ENCODE data around the gene PTPRU.

PTPRU gene

DNA sequence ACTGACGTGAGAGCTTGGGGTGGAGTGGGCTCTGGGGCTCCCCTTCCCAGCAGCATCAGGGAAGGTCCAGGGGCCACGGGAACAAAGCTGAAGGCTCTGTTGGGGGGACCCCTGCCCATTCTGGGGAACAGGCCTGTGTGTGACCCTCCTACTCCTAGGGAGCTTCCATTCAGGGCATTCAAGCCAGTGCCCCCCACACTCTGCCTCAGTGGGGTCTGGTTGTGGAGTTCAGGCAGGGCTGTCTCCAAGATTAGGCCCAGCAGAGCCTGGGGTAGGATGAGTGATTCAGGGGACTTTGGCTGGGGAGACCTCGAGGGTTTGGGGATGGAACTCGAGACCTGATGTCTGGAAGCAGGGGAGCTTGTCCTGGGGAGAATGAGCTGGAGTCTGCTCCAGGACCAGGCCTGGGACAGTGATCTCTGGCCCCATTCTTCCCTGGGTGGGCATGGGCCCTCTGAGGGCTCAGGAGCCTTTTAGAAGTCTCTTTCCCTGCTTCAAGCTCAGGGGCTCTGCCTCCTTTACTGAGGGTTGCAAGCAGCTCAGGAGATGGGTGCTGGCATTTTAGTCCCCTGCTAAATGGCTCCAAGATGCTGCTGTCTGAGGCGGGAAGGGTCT is 81.7 kb downstream of the PTPRU start:
- DNase-seq = no peak
- ATAC-seq = no peak

DNA sequence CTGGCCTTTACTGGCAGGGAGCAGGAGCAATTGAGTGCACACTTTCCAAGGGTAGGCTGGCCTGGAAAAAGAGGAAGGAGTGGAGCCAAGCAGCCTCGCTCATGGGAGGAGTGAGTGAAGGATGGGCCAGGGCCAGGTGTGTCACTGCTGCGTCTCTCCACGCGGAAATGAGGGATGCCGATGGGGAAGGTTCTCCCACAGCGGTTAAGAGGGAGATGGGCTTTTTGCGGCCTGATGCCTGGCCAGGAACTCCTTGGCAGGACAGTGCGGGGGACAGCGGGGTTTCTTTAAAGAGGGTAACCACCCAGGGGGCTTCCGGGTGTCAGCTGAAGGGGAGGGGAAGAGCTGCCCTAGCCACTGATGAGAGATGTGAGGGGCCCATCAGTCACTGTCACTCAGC is 82.4 kb downstream of the PTPRU start:
- no peak for DNase-seq
- ATAC-seq = no peak

DNA sequence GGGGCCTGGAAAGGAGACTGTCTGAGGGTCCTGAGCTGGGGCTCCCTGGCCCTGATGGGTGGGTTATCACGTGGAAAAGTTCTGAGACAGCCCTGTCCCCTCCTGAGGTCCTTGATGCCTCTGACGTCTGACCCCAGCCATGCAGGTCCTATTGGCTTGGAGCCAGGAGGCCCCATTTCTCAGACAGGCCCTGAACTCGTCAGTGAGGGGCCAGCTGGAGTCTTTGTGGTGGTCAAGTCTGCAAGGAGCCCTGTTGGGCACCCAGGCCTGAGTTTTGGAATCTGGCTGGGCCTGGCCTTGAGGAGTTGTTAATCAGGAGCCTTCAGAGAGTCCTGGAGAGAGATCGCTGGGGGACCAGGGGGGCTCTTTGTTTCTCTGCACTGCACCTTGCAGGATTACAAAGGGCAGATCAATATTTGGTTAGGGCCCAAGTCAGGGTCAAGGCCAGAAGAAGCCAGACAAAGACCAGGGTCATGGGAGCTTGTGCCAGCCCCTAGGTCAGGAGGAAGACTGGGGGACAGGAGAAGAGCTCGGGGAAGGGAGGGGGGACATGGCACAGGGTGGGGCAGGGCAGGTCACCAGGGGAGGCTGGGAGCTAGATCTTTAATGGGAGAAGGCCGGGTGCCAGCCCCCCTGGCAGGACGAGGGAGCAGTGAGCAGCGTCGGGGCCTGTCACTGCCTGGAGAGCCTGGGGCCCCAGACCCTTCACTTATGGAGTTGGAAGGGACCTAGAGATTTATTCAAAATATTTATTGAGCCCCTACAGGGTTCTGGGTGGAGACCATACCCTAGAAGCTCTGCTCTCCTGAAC is 83.2 kb downstream of the PTPRU start:
- DNase-seq = no peak
- ATAC-seq = no peak

DNA sequence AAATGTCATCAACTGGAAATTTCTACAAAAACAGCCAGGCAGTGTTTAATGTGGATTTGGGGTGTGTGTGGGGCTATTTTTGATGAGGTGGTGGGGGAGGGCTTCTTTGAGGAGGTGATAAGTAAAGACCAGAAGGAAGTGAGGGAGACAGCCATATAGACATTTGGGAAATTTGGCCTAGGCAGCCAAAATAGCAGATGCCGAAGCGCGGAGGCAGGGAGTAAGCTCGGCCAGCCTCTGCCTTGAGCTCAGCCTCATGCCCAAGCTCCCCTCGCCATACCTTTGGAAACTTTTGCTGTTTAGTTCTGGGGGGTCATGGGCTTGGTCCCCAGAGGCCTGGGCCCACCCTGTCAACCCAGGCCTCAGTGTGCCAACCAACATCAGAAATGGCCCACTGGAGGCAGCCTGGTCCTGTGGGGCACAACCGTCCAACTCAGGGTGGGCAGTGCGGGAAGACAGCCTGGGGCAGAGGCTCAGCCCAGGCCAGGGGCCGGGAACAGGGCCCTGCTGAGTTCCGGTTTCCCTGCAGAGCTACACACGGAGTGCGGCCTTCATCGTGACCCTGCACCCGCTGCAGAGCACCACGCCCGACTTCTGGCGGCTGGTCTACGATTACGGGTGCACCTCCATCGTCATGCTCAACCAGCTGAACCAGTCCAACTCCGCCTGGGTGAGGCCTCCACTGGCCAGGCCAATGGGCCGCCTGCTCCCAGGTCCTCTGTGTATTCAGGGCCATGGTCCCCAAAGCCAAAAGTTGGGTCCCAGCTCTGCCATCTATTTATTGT is 84.0 kb downstream of the PTPRU start:
- DNase-seq = no peak
- ATAC-seq = no peak

DNA sequence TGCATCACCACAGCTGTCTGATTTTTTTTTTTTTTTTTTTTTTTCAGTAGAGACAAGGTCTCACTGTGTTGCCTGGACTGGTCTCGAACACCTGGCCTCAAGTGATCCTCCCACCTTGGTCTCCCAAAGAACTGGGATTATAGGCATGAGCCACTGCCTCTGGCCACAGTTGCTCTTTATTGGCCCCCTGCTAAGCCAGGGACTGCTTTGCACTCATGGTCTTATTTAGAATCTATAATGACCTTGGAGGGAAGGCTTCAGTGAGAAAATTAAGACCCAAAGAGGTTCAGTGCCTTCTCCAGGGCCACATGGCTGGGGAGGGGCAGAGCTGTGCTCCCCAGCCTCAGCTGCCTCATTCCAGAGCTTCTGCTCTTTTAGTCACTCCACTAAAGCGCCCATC is 84.9 kb downstream of the PTPRU start:
- DNase-seq (no peak), ATAC-seq (no peak)

DNA sequence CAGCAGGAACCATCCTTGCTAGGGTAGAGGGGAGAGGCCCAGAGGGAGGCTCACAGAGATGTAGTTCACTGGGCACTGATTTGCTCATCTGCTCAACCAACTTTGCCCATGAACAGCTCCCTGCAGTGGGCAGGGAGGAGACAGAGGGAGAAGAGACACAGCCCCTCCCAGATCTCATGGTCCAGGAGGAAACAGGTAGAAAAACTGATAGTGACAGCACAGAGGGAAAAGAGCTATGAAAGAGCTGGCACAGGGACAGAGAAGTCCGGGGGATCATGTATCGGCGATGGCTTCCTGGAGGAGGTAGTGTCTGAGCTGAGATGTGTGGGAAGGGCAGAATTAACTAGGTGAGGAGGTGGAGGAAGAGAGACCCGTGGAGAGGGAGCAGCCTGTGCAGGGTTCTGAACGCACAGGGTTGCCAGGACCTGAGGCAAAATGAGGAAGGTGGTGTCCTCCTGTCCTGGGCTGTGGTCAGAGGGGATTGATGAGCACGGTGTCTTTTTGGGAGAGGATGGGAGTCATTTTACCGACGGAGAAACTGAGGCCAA is 85.9 kb downstream of the PTPRU start:
- no peak for DNase-seq
- ATAC-seq = no peak

DNA sequence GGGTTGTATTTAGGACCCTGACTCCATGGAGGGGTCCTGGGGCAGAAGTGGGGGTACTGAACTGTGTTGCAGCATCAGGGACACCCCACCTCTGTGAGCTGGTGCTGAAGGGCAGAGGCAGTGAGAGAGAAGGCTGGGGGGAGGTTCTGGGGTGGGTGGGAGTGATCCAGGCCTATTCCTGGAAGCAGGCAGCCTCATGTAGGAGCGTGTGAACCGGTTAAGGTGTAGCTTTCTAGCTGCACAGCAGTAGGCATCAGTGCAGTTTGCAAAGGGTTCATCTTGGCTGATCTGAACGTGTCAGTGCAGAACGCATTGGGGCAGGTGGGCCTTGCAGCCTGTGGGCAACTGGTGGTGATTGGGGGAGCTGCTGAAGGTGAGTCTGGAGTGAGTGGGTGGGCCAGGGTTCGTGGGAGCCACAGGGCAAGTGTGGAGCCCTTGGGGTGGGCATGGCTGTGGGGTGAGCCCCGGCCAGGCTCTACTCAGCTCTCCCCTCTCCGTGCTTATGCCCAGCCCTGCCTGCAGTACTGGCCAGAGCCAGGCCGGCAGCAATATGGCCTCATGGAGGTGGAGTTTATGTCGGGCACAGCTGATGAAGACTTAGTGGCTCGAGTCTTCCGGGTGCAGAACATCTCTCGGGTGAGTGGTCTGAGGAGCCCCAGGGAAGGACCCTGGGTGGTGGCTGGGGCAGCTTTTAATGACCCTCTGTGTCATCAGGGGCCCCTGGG is 86.7 kb downstream of the PTPRU start:
- DNase-seq = no peak
- no peak for ATAC-seq

DNA sequence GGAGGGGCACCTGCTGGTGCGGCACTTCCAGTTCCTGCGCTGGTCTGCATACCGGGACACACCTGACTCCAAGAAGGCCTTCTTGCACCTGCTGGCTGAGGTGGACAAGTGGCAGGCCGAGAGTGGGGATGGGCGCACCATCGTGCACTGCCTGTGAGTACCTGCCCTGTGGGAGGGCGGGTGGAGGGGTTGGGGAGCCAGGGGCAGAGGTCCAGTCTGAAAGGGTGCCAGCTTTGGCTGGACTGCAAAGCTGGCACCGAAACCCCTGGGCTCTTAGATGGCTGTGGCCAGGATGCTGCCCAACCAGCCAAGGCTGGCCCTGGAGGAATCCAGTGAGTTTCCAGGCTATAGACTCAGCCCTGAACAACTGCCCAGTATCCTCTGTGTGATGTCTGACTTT is 87.3 kb downstream of the PTPRU start:
- no peak for DNase-seq

DNA sequence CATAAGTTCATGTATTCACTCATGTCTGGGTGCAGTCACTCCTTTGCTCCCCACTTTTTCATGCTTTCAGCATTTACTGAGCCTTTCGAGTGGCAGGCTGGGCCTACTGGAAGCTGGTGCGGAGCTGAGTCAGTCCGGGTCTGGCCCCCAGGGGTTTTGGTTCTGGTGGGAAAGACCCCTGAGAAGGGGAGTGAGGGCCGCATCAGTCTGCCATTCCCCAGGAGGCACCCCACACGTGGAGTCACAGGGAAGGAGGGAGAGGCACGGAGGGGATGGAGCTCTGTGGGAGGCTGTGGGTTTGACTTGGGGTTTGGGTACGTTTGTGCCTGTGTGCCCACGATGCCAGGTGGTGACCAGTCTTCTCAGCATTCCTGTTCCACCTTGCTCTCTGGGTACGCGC is 87.9 kb downstream of the PTPRU start:
- no peak for DNase-seq

More for the DNA sequence above, 87.3 kb downstream of the PTPRU start:
- no peak for ATAC-seq

DNA sequence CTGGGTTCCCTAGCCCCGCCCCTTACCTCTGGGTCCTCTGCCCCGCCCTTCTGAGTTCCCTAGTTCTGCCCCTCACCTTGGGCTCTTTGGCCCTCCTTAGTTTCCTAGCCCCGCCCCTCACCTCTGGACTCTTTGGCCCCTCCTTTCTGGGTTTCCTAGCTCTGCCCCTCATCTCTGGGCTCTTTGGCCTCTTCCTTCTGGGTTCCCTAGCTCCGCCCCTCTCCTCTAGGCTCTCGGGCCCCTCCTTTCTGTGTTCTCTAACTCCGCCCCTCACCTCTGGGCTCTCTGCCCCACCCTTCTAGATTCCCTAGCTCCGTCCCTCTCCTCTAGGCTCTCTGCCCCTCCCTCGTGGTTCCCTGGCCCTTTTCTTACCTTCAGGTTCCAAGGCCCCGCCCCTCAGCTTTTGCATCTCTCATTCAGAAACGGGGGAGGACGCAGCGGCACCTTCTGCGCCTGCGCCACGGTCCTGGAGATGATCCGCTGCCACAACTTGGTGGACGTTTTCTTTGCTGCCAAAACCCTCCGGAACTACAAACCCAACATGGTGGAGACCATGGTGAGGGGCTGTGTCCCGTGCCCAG is 88.5 kb downstream of the PTPRU start:
- ATAC-seq (no peak), DNase-seq (no peak)

More for the DNA sequence above, 87.9 kb downstream of the PTPRU start:
- ATAC-seq = no peak

DNA sequence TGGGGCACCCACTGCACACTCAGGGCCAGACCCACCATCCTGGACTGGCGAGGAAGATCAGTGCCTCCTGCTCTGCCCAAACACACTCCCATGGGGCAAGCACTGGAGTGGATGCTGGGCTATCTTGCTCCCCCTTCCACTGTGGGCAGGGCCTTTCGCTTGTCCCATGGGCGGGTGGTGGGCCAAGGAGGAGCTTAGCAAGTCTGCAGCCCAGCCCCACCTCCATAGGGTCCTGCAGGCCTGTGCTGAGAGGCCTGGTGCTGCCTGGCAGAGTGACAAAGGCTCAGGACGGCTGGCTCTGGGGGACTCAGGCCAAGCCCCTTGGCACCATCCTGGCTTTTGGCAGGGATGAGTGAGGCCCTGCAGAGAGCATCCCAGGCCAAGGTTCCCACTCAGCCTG is 89.4 kb downstream of the PTPRU start:
- ATAC-seq (no peak), DNase-seq (no peak)

DNA sequence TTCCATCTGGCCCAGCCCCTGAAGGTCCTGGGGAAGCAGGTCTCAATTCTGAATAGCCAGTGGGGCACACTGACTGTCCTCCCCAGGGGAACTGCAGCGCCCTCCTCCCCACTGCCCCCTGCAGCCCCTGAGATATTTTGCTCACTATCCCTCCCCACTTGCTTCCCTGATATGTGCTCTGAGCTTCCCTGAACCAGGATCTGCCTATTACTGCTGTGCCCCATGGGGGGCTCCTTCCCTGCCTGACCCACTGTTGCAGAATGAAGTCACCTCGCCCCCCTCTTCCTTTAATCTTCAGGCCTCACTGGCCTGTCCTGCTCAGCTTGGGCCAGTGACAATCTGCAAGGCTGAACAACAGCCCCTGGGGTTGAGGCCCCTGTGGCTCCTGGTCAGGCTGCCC is 89.8 kb downstream of the PTPRU start:
- ATAC-seq = no peak
- DNase-seq = no peak

DNA sequence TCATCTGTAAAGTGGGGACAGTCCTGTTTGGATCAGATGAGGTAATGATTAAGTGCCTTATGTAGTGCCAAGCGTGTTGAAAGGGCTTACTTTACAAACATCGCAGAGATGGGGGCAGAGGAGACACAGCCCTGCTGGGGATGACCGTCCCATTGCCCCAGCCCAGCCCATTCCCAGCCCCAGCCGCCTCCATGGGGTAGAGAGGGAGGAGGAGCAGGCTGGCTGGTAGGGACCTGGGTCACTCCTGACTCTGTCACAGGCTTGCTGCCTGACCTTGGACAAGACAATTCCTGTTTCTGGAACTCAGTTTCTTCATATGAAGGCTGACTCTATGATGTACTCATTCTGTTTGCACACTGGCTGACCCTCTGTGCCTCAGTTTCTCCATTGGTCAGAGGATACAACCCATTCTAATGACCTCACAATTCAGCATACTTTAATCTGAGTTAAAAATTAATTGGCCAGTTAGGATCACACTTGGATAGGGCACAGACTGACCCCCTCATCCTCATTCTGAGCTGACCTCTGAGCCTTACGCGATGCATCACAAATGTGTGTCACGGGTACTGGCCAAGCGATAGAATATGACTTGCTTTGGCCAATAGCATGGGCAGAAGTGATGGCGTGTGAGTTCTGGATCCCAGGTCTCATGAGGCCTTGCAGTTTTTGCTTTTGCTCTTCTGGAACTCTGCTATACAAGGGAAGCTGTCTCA is 91.1 kb downstream of the PTPRU start:
- DNase-seq (no peak), ATAC-seq (no peak)

DNA sequence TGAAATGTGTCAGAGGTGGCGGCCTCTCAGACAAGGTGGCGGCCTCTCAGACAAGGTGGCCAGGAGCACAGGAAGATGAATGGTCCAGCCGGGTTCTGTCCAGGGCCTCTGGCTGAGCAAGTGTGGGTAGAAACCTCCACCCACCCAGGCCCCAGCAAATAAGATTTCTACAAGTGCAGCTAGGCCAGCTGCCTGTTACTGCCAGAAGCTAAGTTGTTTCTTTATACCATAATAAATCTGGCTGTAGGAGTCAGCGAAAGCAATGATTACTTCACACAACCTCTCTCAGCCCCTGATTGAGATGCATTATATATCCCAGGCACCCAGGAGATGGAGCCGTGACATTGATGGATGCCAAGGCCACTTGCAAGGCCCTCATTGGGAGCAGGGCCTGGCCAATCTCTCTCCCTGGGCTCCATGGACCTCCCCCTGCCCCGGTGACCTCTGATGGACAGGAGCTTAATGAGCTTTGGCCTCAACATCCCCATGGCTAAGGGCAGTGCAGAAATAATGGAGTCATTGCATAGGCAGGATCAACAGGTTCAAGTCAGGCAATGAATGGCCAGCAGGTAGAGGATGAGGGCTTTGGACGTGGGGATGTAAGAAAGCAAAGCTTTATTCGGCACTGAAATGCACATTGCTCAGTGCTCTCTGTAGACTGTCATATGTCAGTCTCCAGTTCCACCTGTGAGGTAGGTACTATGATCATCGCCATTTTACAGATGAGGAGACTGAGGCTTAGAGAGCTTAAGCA is 92.9 kb downstream of the PTPRU start:
- DNase-seq (no peak), ATAC-seq (no peak)

DNA sequence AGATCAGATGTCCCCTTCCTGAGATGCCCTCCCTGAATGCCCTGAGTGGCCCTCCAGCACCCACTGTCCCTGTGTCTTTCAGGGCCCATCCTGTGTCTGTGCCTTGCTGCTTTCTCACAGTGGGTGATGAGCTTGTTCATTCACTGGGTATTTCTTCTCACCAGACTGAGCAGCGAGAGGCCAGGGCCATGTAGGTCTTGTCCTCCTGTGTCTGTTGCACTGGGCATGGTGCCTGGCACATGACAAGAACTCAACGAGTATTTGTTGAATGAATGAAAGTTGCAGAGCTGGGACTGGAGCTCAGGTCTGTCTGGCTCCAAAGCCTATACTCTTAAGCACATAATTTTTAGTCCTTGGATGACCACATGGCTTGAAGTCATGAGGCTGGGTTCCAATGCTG is 93.8 kb downstream of the PTPRU start:
- ATAC-seq = no peak
- DNase-seq = no peak

DNA sequence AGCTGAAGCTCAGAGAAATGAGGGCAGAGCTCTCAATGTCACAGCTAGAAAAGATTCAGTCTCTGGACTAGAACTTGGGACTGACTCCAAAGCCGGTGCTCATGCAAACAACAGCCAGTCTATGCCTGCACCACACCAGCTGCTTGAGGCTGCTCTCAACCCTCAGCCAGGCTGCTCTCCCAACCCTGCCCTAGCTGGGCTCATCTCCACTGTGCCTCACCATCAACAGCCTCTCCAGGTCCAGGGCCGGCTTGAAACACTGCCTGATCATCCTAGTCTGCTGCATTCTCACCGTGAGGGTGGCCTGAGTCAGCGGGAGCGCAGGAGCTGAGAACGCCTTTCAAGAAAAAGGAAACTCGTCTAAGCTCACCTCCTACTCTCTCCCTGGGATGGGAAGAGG is 94.5 kb downstream of the PTPRU start:
- ATAC-seq (no peak), DNase-seq (no peak)

DNA sequence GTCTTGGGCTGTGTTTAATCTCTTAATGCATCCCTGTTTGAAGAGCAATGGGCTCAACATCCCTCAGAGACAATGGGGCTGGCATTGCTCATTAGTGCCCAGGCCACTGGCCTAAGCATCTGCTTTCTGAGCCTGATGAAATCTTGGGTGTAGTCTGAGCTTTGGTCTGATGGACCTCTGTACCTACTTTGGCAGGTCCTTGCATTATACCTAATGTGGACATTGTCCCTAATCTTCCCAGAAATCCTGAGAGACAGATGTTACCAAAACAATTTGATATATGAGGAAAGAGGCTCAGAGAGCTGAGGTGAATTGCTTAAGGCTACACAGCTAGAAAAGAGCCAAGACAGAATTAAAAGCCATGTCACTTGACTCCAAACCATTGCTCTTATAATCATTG is 95.0 kb downstream of the PTPRU start:
- ATAC-seq = no peak
- DNase-seq = no peak

DNA sequence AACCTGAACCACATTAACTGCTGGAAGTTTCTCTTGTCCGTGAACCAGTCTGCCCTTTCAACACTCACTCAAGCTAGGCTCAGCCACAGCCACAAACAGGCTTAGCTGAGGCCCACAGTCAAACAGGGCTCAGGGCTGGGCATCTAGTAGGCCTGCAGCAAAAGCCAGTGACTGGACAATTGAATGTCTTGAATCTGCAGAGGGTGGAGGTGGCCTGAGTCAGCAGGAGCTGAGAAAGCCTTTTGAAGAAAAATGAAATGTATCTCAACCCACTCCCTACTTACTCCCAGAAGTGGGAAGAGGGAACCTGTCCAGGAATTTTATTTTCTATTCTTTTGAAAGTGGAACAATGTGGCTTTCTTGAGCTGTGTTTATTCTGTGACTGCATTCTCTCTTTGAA is 95.4 kb downstream of the PTPRU start:
- no peak for ATAC-seq
- DNase-seq = no peak

DNA sequence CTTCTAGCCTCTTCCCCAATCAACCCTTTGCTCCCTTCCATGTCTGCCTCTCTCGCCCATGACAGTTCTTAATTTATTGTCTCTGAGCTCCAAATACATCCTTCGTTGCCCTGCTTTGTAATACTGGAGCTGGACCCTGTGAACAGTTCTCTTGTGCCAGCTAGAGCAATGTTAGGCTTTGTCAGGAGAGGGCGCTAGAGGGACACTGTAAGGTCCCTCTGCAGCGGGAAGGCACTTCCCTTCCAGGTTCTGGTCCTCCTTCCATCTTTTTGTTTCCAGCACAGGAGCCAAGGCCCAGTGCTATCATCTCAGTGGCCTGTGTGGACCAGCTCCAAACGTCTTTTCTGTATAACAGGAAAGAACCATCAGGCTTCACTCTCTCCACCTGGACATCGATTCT is 95.9 kb downstream of the PTPRU start:
- DNase-seq (peak; percentile 16), ATAC-seq (no peak)

DNA sequence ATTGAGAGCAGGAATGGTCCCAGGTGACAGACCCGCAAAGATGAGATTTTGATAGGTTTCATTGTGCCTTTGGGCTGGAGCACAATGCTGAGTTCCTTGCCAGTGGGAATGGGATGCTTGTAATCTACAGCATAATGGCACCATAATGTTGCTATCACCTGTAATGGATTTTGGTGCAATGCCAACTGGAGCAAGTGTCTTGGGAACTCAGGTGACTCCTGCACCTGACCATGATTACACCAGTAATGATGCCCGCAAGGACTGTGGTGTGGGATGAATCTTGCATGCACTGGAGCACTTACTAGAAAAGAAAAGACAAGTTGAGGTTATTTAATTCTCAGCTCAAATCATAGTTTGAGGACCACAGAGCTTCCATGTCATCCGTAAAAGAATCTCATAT is 96.7 kb downstream of the PTPRU start:
- ATAC-seq (no peak), DNase-seq (no peak)

DNA sequence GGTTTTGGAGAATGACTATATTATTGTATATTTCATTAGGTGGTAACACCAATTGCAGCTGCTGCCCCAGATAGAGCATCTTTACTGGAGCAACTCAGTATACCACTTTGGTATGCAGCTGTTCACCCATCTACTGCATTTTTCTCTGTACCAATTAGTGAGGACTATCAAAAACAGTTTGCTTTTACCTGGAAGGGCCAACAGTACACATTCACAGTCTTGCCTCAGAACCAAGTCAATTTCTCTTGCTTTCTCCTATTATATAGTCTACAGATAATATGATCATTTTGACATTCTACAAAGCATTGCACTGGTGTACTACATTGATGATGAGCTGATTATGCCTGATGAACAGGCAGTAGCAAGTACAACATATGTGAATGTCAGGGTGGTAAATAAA is 99.3 kb downstream of the PTPRU start:
- ATAC-seq (no peak), DNase-seq (no peak)
